Brain microvascular endothelial cell (primary cell): ENCODE results near the gene ANXA5.
A peak's percentile ranks its signal among the peaks of the same experiment; 100 is the strongest.

Experiments used
- DNase-seq: peaks from one replicate; pipeline ENCODE4 v3.0.0-alpha.2; 2020
- H3K27ac ChIP-seq: fragments of 250-450 bp; sonication (Bioruptor Pico); 2 replicates; pipeline ENCODE4 v1.5.1; 2020; ENCODE audit warnings: mild to moderate bottlenecking, moderate library complexity
- H3K27me3 ChIP-seq: fragments of 250-450 bp; sonication (Bioruptor Pico); replicated peaks from 2 replicates; pipeline ENCODE4 v1.5.1; 2020; ENCODE audit warnings: mild to moderate bottlenecking
- H3K36me3 ChIP-seq: fragments of 250-450 bp; sonication (Bioruptor Pico); replicated peaks from 2 replicates; pipeline ENCODE4 v1.5.1; 2020; ENCODE audit warnings: mild to moderate bottlenecking
- H3K4me3 ChIP-seq: 2 replicates; pipeline ENCODE4 v1.5.1; 2011; ENCODE audit warnings: low read depth, mild to moderate bottlenecking, control low read depth, low read length, moderate library complexity
- in situ Hi-C: cut with HindIII; loops from 2 replicates; pipeline ENCODE4 v1.10.0; 2017; ENCODE audit warnings: low sequenced_read_pairs, low pct_ligation_motif_present
- TF ChIP-seq, protein P1 (sequence below): IDR thresholded peaks from 2 replicates; pipeline ENCODE4 v1.5.1; 2011; ENCODE audit warnings: low read depth, mild to moderate bottlenecking, moderate library complexity, low read length, control low read depth, inconsistent platforms; ENCODE audit errors: missing control alignments

Gene ANXA5

DNA sequence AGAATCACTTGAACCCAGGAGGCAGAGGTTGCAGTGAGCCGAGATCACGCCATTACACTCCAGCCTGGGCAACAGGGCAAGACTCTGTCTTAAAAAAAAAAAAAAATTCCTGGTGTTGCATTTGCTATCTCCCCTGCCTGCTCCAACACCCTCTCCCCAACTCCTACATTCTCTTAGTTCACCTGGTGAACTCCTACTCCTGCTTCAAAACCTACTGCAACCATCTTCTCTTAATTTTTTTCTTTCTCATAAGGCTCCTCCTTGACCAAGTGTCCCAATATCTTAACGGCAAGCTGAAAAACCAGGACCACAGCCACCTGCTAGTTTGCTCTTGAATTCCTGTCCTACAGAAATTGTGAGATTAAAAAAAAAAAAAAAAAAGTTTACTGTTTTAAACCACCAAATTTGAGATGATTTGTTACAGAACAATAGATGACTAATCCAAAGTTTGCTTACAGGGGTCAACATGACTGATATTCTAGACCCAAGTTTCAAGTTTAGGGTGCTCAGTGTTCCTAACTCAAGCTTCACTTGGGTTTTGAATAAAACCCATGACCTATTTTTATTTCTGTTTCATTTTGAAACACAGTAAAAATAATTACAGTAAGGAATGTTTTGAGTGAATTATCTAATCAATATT lies 13.1 kb upstream of the ANXA5 start:
- DNase-seq, result no peak
- Histone ChIP-seq H3K36me3 (no peaks in the 10 kb centered on the region), H3K4me3 (no peak overlapping the region), H3K27ac (no peak overlapping the region), H3K27me3 (no peaks in the 10 kb centered on the region)
- in situ Hi-C loops, result no loop called here
- TF ChIP-seq, protein P1, sequence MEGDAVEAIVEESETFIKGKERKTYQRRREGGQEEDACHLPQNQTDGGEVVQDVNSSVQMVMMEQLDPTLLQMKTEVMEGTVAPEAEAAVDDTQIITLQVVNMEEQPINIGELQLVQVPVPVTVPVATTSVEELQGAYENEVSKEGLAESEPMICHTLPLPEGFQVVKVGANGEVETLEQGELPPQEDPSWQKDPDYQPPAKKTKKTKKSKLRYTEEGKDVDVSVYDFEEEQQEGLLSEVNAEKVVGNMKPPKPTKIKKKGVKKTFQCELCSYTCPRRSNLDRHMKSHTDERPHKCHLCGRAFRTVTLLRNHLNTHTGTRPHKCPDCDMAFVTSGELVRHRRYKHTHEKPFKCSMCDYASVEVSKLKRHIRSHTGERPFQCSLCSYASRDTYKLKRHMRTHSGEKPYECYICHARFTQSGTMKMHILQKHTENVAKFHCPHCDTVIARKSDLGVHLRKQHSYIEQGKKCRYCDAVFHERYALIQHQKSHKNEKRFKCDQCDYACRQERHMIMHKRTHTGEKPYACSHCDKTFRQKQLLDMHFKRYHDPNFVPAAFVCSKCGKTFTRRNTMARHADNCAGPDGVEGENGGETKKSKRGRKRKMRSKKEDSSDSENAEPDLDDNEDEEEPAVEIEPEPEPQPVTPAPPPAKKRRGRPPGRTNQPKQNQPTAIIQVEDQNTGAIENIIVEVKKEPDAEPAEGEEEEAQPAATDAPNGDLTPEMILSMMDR, result no peak

DNA sequence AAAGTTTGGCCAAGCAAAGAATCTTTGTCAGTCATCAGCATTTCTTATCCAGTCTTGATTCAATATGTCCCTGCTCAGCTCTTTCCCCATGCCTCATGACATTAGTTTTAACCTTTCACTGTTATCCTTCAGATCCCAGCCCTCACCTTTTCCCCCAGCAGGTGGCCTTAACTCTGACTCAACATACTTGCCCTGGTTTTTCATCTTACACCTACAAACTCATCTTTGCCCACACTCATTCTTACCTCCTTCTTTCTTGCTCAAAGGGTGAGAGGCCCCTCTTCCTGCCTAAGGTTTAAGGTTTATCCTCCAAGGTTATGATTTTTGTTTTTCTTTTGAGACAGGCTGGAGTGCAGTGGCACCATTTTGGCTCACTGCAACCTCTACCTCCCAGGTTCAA lies 10.6 kb upstream of the ANXA5 start:
- H3K36me3 ChIP-seq, result no peaks in the 10 kb centered on the region
- no peak overlapping the region for H3K4me3 ChIP-seq
- TF ChIP-seq, protein P1, result no peak
- no peak for DNase-seq
- in situ Hi-C loops, result no loop called here
- no peak overlapping the region for H3K27ac ChIP-seq
- no peaks in the 10 kb centered on the region for H3K27me3 ChIP-seq

DNA sequence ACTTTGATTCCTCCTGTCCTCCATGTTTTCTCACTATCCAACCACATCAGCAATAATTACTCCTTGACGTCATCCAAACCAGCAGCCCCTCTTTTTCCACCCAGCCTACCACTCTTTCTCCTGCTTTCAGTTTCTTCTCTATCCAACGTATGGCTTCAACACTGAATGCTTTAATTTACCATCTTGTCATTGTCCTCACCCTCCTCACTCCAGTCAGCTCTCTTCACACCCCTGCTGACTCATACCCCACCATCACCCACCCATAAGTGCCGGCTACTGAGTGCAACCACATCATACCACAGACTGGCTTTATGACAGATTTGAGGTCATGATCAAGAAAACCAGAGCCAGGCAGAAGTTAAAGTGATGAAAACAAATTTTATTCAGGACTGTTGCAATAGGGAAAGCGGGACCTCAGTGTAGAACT lies 9.8 kb upstream of the ANXA5 start:
- TF ChIP-seq, protein P1, result no peak
- H3K27ac ChIP-seq, result no peak overlapping the region
- H3K36me3 ChIP-seq, result no peaks in the 10 kb centered on the region
- no peak overlapping the region for H3K4me3 ChIP-seq
- in situ Hi-C loops, result no loop called here
- peak; percentile 76 for DNase-seq
- H3K27me3 ChIP-seq, result no peaks in the 10 kb centered on the region

DNA sequence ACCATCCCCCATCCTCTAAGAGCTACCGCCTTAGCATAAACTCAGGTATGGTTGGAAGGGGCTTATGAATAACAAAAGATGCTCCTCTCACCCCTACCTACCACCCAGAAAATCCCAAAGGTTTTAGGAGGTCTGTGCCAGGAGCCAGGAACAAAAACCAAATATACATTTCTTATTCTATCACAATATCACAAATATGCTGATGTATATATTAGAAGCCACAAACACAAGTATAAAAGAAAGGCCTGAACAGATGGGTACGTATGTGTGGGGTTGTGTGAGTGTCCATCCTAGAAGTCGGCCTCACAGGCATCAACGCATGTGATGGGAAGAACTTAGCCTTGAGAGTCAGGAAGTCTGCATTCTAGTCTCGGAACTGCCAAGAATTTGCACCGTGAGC lies 8.7 kb upstream of the ANXA5 start:
- TF ChIP-seq, protein P1, result no peak
- H3K4me3 ChIP-seq, result no peak overlapping the region
- H3K36me3 ChIP-seq, result no peaks in the 10 kb centered on the region
- H3K27me3 ChIP-seq, result no peaks in the 10 kb centered on the region
- in situ Hi-C loops, result no loop called here
- no peak for DNase-seq
- no peak overlapping the region for H3K27ac ChIP-seq

DNA sequence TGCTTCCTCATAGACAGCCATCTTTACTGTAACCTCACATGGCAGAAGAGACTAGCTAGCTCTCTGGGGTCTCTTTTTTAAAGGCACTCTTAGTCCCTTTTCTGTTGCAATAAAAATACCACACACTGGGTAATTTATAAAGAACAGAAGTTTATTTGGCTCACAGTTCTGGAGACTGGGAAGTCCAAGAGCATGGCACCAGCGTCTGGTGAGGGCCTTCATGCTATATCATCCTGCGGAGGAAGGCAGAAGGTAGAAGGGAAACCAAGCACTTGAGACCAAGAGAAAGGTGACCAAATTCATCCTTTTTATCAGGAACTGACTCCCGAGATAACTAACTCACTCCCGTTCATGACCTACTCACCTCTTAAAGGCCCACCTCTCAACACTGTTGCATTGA lies 5.4 kb upstream of the ANXA5 start:
- DNase-seq, result no peak
- in situ Hi-C loops, result no loop called here
- TF ChIP-seq, protein P1, result no peak
- Histone ChIP-seq H3K27ac (no peak overlapping the region), H3K4me3 (no peak overlapping the region), H3K27me3 (no peaks in the 10 kb centered on the region), H3K36me3 (no peaks in the 10 kb centered on the region)

DNA sequence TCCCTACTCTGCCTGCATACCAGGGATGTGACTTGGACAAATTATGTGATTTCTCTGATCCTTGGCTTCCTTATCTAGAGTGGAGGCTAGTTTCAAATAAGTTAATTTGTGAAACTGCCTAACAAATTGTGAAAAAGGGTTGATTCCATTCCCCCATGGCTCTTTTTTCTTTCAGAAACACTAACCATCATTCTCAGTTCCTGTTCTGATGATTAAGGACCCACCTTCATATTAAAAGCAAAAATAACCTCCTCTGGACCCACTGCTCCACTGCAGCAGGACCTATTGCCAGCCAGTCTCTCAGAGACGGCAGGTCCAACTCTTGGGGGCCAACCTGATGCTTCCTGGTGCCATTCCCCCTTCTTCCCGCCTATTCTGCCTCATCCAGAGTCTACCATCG lies 4.5 kb upstream of the ANXA5 start:
- Histone ChIP-seq H3K36me3 (no peaks in the 10 kb centered on the region), H3K27ac (no peak overlapping the region), H3K27me3 (no peaks in the 10 kb centered on the region), H3K4me3 (no peak overlapping the region)
- TF ChIP-seq, protein P1, result no peak
- in situ Hi-C loops, result no loop called here
- DNase-seq, result no peak
